Measurements from ENCODE around the gene IMP3. TPM values are rescaled to one million over a fixed set of nuclear protein-coding genes. Genes with fewer than 3 reads are reported as not detected.

IMP3 gene
- total and polyA plus RNA-seq, 2 donors (not counting 3 experiments of a cell fraction or from before 2014, with no cell fraction given), result 41.3 to 64.0 TPM

DNA sequence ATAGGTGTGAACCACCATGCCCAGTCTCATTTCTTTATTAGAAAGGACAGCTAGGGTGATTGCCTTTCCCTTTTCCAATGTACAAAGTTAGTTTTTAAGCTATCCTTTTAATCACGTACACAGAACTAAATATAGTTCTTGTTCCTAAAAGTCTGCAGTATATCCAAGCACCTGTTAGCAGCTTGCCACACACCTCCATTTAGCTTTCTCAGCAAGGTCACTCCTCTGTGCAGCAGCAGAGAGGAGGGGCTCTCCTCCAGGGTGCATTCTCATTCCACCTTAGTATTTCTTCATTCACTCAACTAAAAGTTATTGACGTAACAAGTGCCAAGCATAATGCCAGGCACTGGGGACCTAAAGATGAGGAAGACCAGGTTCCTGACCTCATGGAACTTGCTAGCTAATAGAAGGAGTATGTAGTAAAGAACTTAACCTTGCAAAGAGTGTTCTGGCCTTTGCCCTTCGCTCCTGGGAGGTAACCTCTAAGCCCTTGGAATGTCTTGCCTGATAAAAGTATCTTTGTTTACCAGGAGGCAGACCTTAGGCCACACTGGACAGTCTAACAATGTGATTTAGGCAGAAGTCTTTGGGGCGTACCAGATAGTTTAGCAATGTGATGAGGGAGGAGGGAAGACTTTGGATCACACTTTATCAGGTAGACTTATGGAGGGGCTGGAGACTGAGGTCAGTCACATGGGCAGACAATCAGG is 48.2 kb downstream of the IMP3 start:
- Histone ChIP-seq H2AFZ (ENCODE audit: low read depth, low read length) (no peak overlapping the region), H3K9ac (replicated peaks; ENCODE audit: extremely low read depth, insufficient read depth, low read length) (no peak overlapping the region), H3K27me3 (ENCODE audit: control insufficient read depth in 2 of 2, insufficient read depth in 2 of 2, low read length in 2 of 2) (no peaks in the 10 kb centered on the region), H3K79me2 (ENCODE audit: control insufficient read depth, insufficient read depth, low read length) (no peaks in the 10 kb centered on the region), H3K27ac (ENCODE audit: insufficient read depth, low read depth, low read length) (no peak overlapping the region), H3K9me3 (replicated peaks; ENCODE audit: control insufficient read depth, insufficient read depth, low read length) (no peaks in the 10 kb centered on the region), H3K36me3 (ENCODE audit: control insufficient read depth in 2 of 2, extremely low read depth in 1 of 2, insufficient read depth in 2 of 2, low read length in 2 of 2) (peaks cover 0 to 1% of the 10 kb centered on the region in 2 experiments), H3K4me3 (replicated peaks in 1 of 3; ENCODE audit: insufficient read depth in 1 of 3, low read depth in 1 of 3, low read length in 3 of 3) (no peak overlapping the region), H3K9me1 (replicated peaks; ENCODE audit: control insufficient read depth, extremely low read depth, insufficient read depth, low read length) (no peaks in the 10 kb centered on the region), H3K4me1 (ENCODE audit: control insufficient read depth, extremely low read depth, insufficient read depth, low read length) (no peaks in the 10 kb centered on the region), H4K20me1 (replicated peaks; ENCODE audit: control insufficient read depth, extremely low read depth, insufficient read depth, low read length) (no peaks in the 10 kb centered on the region), H3K4me2 (ENCODE audit: insufficient read depth, low read length) (no peak overlapping the region)
- no peak for DNase-seq (ENCODE audit: low read depth, low spot score)
- ChIA-PET POLR2A (no interaction called here), CTCF (no interaction called here)
- BruUV-seq (replicated peaks), result no TSS peak
- no peak for FAIRE-seq
- TF ChIP-seq, protein P1, sequence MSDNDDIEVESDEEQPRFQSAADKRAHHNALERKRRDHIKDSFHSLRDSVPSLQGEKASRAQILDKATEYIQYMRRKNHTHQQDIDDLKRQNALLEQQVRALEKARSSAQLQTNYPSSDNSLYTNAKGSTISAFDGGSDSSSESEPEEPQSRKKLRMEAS (IDR thresholded peaks at IDR 0.05; ENCODE audit: insufficient read depth, insufficient read length), result no peak
- TF ChIP-seq MYC (IDR thresholded peaks at IDR 0.05; ENCODE audit: low read depth, low read length) (no peak), EZH2 (IDR thresholded peaks at IDR 0.05; ENCODE audit: borderline replicate concordance, low read depth, low read length, severe bottlenecking) (no peak), POLR2AphosphoS5 (IDR thresholded peaks at IDR 0.05; ENCODE audit: insufficient read depth, low read depth, low read length) (no peak)
- TF ChIP-seq, protein P2, sequence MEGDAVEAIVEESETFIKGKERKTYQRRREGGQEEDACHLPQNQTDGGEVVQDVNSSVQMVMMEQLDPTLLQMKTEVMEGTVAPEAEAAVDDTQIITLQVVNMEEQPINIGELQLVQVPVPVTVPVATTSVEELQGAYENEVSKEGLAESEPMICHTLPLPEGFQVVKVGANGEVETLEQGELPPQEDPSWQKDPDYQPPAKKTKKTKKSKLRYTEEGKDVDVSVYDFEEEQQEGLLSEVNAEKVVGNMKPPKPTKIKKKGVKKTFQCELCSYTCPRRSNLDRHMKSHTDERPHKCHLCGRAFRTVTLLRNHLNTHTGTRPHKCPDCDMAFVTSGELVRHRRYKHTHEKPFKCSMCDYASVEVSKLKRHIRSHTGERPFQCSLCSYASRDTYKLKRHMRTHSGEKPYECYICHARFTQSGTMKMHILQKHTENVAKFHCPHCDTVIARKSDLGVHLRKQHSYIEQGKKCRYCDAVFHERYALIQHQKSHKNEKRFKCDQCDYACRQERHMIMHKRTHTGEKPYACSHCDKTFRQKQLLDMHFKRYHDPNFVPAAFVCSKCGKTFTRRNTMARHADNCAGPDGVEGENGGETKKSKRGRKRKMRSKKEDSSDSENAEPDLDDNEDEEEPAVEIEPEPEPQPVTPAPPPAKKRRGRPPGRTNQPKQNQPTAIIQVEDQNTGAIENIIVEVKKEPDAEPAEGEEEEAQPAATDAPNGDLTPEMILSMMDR (IDR thresholded peaks at IDR 0.05; ENCODE audit: extremely low read depth in 1 of 2, insufficient read depth in 1 of 2, low read depth in 1 of 2, low read length in 2 of 2), result no peak
- intact Hi-C loops (cut with micrococcal nuclease) (no loop called here), dilution Hi-C loops (cut with MboI; ENCODE audit: extremely low pct_ligation_motif_present, low sequenced_read_pairs) (loop anchor here (25.0 kb wide), 1 partner anchor 130 kb away; the partner anchor contains the start of gene SIN3A)

Data from endothelial cell of umbilical vein (primary cell).